HepG2 (cell line): Measurements from ENCODE around the gene ASCL3. TPM values are rescaled to one million over a fixed set of nuclear protein-coding genes. Genes with fewer than 3 reads are reported as not detected.

Experiments used
- FOXC1 ChIP-seq: sonication (generic); formaldehyde crosslinking; IDR thresholded peaks from 2 replicates; pipeline ENCODE4 v1.8.0; 2022; ENCODE audit warnings: mild to moderate bottlenecking, missing genetic modification reagents, borderline replicate concordance
- FOXO4 ChIP-seq: sonication (generic); formaldehyde crosslinking; conservative IDR thresholded peaks from 2 replicates; pipeline ENCODE4 v1.8.1; 2023; ENCODE audit warnings: missing genetic modification reagents
- HES4 ChIP-seq: sonication (generic); formaldehyde crosslinking; IDR thresholded peaks from 2 replicates; pipeline ENCODE4 v1.9.0; 2021; ENCODE audit warnings: mild to moderate bottlenecking, missing genetic modification reagents, borderline replicate concordance
- HMGA1 ChIP-seq: sonication (generic); formaldehyde crosslinking; conservative IDR thresholded peaks from 2 replicates; pipeline ENCODE4 v1.4.0; 2020; ENCODE audit warnings: missing genetic modification reagents
- HNF4A ChIP-seq: sonication (generic); formaldehyde crosslinking; IDR thresholded peaks from 2 replicates; pipeline ENCODE4 v1.4.0; 2020; ENCODE audit warnings: missing genetic modification reagents
- IKZF1 ChIP-seq: fragments of 450-650 bp; IDR thresholded peaks from 2 replicates; pipeline ENCODE4 v1.7.1; 2016
- NCOA2 ChIP-seq: sonication (generic); formaldehyde crosslinking; IDR thresholded peaks from 2 replicates; pipeline ENCODE4 v1.8.0; 2022; ENCODE audit warnings: inconsistent platforms
- PHB2 ChIP-seq: fragments of 450-650 bp; IDR thresholded peaks from 2 replicates; pipeline ENCODE4 v1.6.1; 2018; ENCODE audit not compliant: partially characterized antibody
- PHF8 ChIP-seq: sonication (generic); formaldehyde crosslinking; IDR thresholded peaks from 2 replicates; pipeline ENCODE4 v1.5.0; 2020; ENCODE audit warnings: missing genetic modification reagents
- SRF ChIP-seq: IDR thresholded peaks from 2 replicates; pipeline ENCODE4 v1.6.1; 2011; ENCODE audit warnings: mild to moderate bottlenecking, low read depth, low read length, moderate library complexity
- THAP11 ChIP-seq: IDR thresholded peaks from 2 replicates; pipeline ENCODE4 v1.6.1; 2016; ENCODE audit warnings: missing biosample characterization, missing genetic modification reagents
- ZNF331 ChIP-seq: sonication (generic); formaldehyde crosslinking; IDR thresholded peaks from 2 replicates; pipeline ENCODE4 v1.4.0; 2020; ENCODE audit warnings: missing genetic modification reagents
- ZNF430 ChIP-seq: sonication (generic); formaldehyde crosslinking; IDR thresholded peaks from 2 replicates; pipeline ENCODE4 v1.9.0; 2021; ENCODE audit warnings: mild to moderate bottlenecking, missing genetic modification reagents
- polyA plus RNA-seq, 8 experiments: library from polyadenylated mRNA; depleted of rRNA in 3 of 8; stranded (reverse) in 7 of 8; unstranded in 1 of 8; fragments of >200 nt; fragmentation: Illumina TruSeq in 4 of 8; extraction: Trizol in 4 of 8; gene quantifications; 2 replicates each; pipeline versions ENCODE4 v1.2.1 to v1.2.3, GENCODE V29; 2011 to 2016; ENCODE audit warnings: low read depth in 4 of 8, missing spikeins in 1 of 8, mixed read lengths in 1 of 8; ENCODE audit not compliant: insufficient read depth in 1 of 8
- total RNA-seq, 5 experiments: library from RNA; depleted of rRNA; stranded (reverse); fragments of >200 nt; fragmentation: Illumina TruSeq; extraction: Trizol; gene quantifications; 2 replicates each; pipeline ENCODE4 v1.2.3, GENCODE V29; 2016; ENCODE audit warnings: low read depth in 1 of 5
- TF ChIP-seq, protein P1 (sequence below): sonication (generic); formaldehyde crosslinking; IDR thresholded peaks from 2 replicates; pipeline ENCODE4 v1.5.1; 2020; ENCODE audit warnings: mild to moderate bottlenecking, missing genetic modification reagents, borderline replicate concordance
- TF ChIP-seq, protein P2 (sequence below): sonication (generic); formaldehyde crosslinking; conservative IDR thresholded peaks from 2 replicates; pipeline ENCODE4 v1.5.0; 2020; ENCODE audit warnings: missing genetic modification reagents
- TF ChIP-seq, protein P3 (sequence below): sonication (generic); formaldehyde crosslinking; IDR thresholded peaks from 2 replicates; pipeline ENCODE4 v1.4.0; 2020; ENCODE audit warnings: mild to moderate bottlenecking, missing genetic modification reagents
- TF ChIP-seq, protein P4 (sequence below): sonication (generic); formaldehyde crosslinking; IDR thresholded peaks from 2 replicates; pipeline ENCODE4 v1.4.0; 2020; ENCODE audit warnings: missing genetic modification reagents

Gene ASCL3
- total and polyA plus RNA-seq, 2 of the 13 experiments (the other 11 are each of a cell fraction or from before 2014, with no cell fraction given), result not detected

- TF ChIP-seq, protein P1, sequence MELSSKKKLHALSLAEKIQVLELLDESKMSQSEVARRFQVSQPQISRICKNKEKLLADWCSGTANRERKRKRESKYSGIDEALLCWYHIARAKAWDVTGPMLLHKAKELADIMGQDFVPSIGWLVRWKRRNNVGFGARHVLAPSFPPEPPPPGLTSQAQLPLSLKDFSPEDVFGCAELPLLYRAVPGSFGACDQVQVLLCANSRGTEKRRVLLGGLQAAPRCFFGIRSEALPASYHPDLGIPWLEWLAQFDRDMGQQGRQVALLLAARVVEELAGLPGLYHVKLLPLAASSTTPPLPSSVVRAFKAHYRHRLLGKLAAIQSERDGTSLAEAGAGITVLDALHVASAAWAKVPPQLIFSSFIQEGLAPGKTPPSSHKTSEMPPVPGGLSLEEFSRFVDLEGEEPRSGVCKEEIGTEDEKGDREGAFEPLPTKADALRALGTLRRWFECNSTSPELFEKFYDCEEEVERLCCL, result 0 out of 2 replicates have a peak, but pooled peaks have one; percentile 6
- TF ChIP-seq, protein P2, sequence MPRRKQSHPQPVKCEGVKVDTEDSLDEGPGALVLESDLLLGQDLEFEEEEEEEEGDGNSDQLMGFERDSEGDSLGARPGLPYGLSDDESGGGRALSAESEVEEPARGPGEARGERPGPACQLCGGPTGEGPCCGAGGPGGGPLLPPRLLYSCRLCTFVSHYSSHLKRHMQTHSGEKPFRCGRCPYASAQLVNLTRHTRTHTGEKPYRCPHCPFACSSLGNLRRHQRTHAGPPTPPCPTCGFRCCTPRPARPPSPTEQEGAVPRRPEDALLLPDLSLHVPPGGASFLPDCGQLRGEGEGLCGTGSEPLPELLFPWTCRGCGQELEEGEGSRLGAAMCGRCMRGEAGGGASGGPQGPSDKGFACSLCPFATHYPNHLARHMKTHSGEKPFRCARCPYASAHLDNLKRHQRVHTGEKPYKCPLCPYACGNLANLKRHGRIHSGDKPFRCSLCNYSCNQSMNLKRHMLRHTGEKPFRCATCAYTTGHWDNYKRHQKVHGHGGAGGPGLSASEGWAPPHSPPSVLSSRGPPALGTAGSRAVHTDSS (CRISPR knock-in tag), result no peak
- TF ChIP-seq IKZF1 (no peak), THAP11 (CRISPR knock-in tag) (peak; percentile 89), NCOA2 (0 out of 2 replicates have a peak, but pooled peaks have one; percentile 28), ZNF430 (peak; percentile 62; the same call in 1 of the 2 replicates), HMGA1 (no peak), PHB2 (no peak), HES4 (CRISPR knock-in tag) (no peak), FOXO4 (CRISPR knock-in tag) (no peak), FOXC1 (CRISPR knock-in tag) (peak; percentile 83; the same call in 1 of the 2 replicates), SRF (no peak), ZNF331 (CRISPR knock-in tag) (no peak), PHF8 (CRISPR knock-in tag) (peak; percentile 99), HNF4A (CRISPR knock-in tag) (peak; percentile 35; the same call in 1 of the 2 replicates)
- TF ChIP-seq, protein P3, sequence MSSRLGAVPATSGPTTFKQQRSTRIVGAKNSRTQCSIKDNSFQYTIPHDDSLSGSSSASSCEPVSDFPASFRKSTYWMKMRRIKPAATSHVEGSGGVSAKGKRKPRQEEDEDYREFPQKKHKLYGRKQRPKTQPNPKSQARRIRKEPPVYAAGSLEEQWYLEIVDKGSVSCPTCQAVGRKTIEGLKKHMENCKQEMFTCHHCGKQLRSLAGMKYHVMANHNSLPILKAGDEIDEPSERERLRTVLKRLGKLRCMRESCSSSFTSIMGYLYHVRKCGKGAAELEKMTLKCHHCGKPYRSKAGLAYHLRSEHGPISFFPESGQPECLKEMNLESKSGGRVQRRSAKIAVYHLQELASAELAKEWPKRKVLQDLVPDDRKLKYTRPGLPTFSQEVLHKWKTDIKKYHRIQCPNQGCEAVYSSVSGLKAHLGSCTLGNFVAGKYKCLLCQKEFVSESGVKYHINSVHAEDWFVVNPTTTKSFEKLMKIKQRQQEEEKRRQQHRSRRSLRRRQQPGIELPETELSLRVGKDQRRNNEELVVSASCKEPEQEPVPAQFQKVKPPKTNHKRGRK (CRISPR knock-in tag), result no peak
- TF ChIP-seq, protein P4, sequence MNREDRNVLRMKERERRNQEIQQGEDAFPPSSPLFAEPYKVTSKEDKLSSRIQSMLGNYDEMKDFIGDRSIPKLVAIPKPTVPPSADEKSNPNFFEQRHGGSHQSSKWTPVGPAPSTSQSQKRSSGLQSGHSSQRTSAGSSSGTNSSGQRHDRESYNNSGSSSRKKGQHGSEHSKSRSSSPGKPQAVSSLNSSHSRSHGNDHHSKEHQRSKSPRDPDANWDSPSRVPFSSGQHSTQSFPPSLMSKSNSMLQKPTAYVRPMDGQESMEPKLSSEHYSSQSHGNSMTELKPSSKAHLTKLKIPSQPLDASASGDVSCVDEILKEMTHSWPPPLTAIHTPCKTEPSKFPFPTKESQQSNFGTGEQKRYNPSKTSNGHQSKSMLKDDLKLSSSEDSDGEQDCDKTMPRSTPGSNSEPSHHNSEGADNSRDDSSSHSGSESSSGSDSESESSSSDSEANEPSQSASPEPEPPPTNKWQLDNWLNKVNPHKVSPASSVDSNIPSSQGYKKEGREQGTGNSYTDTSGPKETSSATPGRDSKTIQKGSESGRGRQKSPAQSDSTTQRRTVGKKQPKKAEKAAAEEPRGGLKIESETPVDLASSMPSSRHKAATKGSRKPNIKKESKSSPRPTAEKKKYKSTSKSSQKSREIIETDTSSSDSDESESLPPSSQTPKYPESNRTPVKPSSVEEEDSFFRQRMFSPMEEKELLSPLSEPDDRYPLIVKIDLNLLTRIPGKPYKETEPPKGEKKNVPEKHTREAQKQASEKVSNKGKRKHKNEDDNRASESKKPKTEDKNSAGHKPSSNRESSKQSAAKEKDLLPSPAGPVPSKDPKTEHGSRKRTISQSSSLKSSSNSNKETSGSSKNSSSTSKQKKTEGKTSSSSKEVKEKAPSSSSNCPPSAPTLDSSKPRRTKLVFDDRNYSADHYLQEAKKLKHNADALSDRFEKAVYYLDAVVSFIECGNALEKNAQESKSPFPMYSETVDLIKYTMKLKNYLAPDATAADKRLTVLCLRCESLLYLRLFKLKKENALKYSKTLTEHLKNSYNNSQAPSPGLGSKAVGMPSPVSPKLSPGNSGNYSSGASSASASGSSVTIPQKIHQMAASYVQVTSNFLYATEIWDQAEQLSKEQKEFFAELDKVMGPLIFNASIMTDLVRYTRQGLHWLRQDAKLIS (CRISPR knock-in tag), result no peak
These were observed 21.8 kb upstream of the ASCL3 start, which contains the start of gene TMEM9B (continued) for GRCh38 chr11:8964324-8965320.
